Neural cell (in vitro differentiated cells): Measurements from ENCODE around the gene HORMAD2.

Experiments
- CTCF ChIP-seq: fragments of 450-650 bp; IDR thresholded peaks from 2 replicates; pipeline ENCODE4 v1.5.1; 2014; ENCODE audit warnings: antibody characterized with exemption, mild to moderate bottlenecking, moderate library complexity; ENCODE audit not compliant: poor library complexity, severe bottlenecking
- REST ChIP-seq: IDR thresholded peaks from 2 replicates; pipeline ENCODE4 v1.6.1; 2012; ENCODE audit warnings: borderline replicate concordance
- SMC3 ChIP-seq: fragments of 450-650 bp; conservative IDR thresholded peaks from 2 replicates; pipeline ENCODE4 v1.6.1; 2014; ENCODE audit warnings: antibody characterized with exemption, mild to moderate bottlenecking, moderate library complexity; ENCODE audit not compliant: poor library complexity

GRCh38 chr22:30054067-30054763, 26.0 kb upstream of the HORMAD2 start:
- TF ChIP-seq REST = no peak
- TF ChIP-seq CTCF = no peak
- no peak for TF ChIP-seq SMC3
